ENCODE results near the gene ABHD6.

DNA sequence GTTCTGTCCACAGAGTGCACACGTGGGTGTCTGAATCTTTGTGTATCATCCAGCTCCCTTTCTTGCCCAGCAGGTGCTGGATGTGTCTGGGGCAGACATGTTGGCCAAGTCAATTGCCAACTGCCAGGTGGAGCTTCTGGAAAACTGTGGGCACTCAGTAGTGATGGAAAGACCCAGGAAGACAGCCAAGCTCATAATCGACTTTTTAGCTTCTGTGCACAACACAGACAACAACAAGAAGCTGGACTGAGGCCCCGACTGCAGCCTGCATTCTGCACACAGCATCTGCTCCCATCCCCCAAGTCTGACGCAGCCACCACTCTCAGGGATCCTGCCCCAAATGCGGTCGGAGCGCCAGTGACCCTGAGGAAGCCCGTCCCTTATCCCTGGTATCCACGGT, 55.9 kb downstream of the ABHD6 start:
- TF ChIP-seq, protein P1, sequence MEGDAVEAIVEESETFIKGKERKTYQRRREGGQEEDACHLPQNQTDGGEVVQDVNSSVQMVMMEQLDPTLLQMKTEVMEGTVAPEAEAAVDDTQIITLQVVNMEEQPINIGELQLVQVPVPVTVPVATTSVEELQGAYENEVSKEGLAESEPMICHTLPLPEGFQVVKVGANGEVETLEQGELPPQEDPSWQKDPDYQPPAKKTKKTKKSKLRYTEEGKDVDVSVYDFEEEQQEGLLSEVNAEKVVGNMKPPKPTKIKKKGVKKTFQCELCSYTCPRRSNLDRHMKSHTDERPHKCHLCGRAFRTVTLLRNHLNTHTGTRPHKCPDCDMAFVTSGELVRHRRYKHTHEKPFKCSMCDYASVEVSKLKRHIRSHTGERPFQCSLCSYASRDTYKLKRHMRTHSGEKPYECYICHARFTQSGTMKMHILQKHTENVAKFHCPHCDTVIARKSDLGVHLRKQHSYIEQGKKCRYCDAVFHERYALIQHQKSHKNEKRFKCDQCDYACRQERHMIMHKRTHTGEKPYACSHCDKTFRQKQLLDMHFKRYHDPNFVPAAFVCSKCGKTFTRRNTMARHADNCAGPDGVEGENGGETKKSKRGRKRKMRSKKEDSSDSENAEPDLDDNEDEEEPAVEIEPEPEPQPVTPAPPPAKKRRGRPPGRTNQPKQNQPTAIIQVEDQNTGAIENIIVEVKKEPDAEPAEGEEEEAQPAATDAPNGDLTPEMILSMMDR (IDR thresholded peaks at IDR 0.05; ENCODE audit: low read depth, low read length): no peak
- no peak for TF ChIP-seq POLR2A (IDR thresholded peaks at IDR 0.05; ENCODE audit: extremely low read depth, insufficient read length)
